GM21447 (cell line): Measurements from ENCODE around the gene CCL4L2.
"Not testable (repeated sequence)": the region's sequence is repeated elsewhere in the genome, so short reads cannot be mapped to it uniquely, and the experiment has no call there.

Experiments used
- ATAC-seq: cut with Tn5 transposase; IDR thresholded peaks from one replicate; pipeline ENCODE4 v1.9.1; 2021; ENCODE audit not compliant: unreplicated experiment

CCL4L2 gene

GRCh38 chr17:36220737-36221580 lies 10.1 kb downstream of the CCL4L2 start:
- not testable (repeated sequence) for ATAC-seq

GRCh38 chr17:36221581-36222100 lies 10.8 kb downstream of the CCL4L2 start:
- not testable (repeated sequence) for ATAC-seq

GRCh38 chr17:36222967-36223366 lies 12.1 kb downstream of the CCL4L2 start:
- ATAC-seq = not testable (repeated sequence)

- not testable (repeated sequence) for ATAC-seq
These were observed 18.8 kb downstream of the CCL4L2 start for GRCh38 chr17:36229644-36230043.

- ATAC-seq = not testable (repeated sequence)
These were observed 31.2 kb downstream of the CCL4L2 start for GRCh38 chr17:36242046-36242445.
